Endometrial microvascular endothelial cells (primary cell): ENCODE measurements around the gene EHMT1. TPM values are rescaled to one million over a fixed set of nuclear protein-coding genes. Genes with fewer than 3 reads are reported as not detected.
"Not testable (repeated sequence)": the region's sequence is repeated elsewhere in the genome, so short reads cannot be mapped to it uniquely, and the experiment has no call there.

Source experiments
- in situ Hi-C: cut with HindIII; loops from 2 replicates; pipeline ENCODE4 v1.10.0; 2017; ENCODE audit warnings: low sequenced_read_pairs, low pct_unique_long_range_greater_than_20kb; ENCODE audit errors: inconsistent ontology term
- total RNA-seq: library from RNA; depleted of rRNA; stranded (reverse); fragments of >200 nt; gene quantifications from one replicate; pipeline ENCODE4 v1.2.3, GENCODE V29; 2015; ENCODE audit errors: inconsistent ontology term

Gene EHMT1
- total RNA-seq, 1 donor from 2014 or later, result 69.0 TPM

DNA sequence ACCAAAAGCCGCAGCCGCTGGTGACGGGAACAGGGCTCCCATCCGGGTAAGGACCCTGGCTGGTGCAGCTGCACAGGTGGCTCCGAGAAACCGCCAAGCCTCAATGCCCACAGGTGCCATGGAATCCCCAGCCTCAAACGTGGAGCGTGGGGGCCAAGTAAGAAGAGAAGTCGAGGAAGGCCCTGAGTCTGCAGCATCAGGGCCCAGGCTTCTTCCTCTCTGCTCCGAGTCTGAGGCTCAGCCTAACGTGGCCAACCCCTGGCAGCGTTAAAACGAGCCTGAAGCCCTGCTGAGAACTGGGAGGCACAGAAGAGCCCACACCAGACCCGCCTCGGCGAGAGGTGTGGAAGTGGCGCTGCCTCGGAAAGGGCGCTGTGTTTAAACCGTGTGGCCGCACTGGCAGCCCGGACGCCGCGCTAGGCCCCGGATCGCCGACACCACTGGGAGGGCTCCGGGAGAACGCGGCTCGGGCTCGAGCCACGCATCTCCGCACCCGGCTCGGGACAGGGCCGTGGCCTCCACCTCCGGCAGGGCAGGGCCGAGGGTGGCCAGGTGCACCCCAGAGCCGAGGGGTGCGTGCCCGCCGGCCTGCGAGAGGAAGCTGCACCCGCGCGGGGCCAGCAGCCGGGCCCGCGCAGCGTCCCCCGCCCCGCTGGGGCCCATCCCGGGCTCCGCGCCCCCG, 29.2 kb upstream of the EHMT1 start:
- in situ Hi-C loops, result no loop called here

DNA sequence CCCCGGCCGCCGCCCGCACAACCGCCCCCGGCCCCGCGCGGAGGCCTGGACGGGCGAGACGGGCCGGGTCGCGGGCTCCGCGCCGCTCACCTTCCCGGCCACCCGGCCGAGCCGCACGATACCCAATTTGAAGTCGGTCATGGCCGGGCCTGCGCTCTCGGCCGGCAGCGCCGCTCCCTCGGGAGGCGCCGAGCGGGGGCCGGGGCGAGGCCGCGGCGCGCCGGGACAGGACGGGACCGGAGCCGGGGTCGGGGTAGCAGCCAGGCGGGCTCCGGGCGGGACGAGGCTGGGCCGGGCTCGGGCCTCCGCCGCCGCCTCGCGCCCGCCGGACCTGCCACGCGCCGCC, 28.7 kb upstream of the EHMT1 start:
- in situ Hi-C loops, result no loop called here

DNA sequence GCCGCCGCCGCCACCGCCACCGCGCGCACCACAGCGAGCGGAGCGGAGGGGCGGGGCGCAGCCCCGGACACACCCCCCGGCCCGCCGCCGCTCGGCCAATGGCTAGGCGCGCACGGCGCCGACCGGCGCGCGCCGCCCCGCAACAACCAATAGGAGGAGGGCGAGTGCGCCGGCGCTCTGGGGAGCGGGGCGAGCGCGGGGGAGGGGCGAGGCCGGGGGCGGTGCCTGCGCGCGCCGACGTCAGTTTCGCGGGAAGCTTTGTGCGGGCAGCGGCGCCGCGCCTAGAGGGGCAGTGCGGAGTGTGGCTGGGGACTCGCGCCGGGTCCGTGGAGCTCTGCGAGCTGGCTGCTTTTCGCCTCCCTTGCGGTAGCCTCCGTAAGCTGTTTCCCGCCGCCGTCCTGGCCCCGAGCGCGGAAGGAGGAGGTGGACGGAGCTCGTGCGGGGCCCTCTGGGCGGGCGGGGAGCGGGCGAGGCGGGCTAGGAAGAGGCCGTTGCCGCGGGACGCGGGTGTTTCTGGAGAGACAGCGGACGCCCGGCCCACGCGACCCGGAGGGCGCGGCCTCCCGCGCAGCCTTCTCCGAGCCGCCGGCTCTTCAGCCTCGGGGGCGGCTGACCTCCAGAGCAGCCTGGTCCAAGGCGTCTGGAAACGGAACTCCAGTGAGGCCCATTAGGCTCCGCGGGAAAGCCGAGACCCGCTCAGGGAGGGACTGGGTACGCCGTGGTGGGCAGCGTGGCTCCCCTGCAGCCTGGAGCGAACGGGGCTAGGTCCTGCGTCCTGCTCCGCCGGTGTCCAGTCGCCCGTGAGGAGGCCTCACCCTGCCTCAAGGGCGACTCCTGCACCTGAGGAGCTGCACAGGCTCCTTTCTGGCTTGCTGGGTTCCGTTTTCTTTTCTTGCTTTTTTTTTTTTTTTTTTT, 28.1 kb upstream of the EHMT1 start, which contains the start of gene ZMYND19:
Gene ZMYND19, minus strand, starts transcription at position 44 of the 915 bp plus-strand sequence. CDS start 249 bp downstream, outside the sequence.
- in situ Hi-C loops, result no loop called here

DNA sequence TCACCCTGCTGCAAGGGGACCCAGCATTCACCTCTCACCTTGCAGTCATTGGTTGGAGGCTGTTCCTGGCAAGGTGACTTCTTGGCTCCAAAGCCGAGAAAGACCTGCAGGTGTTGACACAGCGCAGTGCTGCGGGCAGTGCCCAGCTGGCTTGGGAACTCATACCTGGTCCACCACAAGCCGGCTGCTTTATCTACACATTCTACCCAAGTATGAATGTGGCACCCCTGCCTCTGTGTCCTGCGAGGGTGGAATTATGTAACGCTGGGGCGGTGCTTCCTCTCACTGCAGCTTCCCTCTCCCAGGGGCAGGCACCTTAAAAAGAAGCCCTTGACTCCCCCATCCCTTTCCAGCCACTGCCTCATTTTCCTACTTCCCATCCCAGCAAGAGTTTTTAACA, 26.0 kb upstream of the EHMT1 start:
- in situ Hi-C loops, result no loop called here

DNA sequence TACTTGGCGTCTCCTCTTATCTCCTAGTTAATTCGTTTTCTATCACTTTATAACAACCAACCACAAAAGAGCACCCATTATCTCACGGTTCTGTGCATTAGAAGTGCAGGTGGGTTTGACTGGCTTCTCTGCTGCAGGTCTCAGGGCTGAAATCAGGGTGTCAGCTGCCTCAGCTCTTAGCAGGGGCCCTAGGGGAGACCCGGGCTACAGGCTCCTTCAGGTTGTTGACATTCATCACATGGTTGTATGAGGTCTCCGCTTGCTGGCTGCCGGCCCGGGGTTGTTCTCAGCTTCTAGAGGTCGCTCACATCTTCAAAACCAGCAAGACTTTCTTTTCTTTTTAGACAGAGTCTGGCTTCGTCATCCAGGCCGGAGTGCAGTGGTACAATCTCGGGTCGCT, 25.6 kb upstream of the EHMT1 start:
- in situ Hi-C loops, result no loop called here

DNA sequence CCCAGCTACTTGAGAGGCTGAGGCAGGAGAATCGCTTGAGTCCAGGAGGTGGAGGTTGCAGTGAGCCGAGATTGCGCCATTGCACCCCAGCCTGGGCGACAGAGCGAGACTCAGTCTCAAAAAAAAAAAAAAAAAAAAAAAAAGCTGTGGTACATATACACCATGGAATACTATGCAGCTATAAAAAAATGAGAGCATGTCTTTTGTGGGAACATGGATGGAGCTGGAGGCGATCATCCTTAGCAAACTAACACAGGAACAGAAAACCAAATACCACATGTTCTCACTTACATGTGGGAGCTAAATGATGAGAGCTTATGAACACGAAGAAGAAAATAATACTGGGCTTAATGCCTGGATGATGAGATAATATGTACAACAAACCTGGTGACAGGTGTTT, 22.2 kb upstream of the EHMT1 start:
- in situ Hi-C loops, result not testable (repeated sequence)

DNA sequence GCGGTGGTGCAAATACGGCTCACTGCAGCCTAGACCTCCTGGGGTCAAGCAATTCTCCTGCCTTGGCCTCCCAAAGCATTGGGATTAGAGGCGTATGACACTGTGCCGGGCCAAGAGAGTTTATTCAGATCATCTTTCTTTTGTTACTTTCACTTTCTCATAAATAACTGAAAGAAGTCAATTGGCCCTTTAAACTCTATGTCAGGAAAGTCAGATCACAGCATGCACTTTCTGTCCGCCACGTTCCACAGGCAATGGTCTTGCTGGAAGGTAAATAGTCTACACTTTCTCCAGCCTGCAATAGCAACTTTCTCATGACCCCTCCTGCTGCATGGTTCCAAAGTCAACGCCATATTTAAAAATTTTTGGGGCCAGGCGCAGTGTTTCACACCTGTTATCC, 19.9 kb upstream of the EHMT1 start:
- in situ Hi-C loops, result no loop called here

DNA sequence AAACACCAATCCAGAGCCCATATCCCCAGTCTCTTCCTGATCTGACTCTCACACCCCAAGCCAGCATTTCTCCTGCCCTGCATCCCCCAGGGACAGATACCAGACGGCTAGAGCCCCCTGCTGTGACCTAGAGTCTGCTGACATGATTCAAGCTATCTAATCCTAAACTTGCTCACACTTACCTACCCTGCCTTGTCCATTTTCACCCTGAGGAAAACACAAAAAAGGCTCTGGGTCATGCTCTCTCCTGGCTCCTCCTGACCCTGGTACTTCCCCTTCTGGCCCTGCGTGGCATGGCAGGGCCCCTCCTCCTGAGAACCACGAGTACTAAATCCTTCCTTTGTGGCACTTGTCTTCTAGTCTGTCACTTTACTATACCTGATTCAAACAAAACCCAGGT, 16.1 kb upstream of the EHMT1 start:
- in situ Hi-C loops, result no loop called here

DNA sequence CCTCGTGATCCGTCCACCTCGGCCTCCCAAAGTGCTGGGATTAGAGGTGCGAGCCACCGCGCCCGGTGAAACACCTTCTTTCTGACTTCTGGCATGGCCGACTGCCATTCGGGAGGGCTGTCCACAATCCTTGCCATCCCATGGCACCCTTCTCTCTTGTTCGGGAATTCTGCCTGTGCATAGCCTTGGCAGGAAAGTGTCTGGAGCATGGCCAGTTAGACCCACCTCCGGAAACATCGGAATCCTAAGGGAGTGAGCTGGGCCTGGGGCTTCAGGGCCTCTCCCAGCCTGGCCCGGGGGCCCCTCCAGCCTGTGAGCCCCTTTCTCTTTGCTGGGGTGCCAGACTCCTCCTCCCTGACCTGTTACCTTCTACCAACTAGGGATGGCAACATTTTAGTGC, 14.9 kb upstream of the EHMT1 start:
- in situ Hi-C loops, result no loop called here

DNA sequence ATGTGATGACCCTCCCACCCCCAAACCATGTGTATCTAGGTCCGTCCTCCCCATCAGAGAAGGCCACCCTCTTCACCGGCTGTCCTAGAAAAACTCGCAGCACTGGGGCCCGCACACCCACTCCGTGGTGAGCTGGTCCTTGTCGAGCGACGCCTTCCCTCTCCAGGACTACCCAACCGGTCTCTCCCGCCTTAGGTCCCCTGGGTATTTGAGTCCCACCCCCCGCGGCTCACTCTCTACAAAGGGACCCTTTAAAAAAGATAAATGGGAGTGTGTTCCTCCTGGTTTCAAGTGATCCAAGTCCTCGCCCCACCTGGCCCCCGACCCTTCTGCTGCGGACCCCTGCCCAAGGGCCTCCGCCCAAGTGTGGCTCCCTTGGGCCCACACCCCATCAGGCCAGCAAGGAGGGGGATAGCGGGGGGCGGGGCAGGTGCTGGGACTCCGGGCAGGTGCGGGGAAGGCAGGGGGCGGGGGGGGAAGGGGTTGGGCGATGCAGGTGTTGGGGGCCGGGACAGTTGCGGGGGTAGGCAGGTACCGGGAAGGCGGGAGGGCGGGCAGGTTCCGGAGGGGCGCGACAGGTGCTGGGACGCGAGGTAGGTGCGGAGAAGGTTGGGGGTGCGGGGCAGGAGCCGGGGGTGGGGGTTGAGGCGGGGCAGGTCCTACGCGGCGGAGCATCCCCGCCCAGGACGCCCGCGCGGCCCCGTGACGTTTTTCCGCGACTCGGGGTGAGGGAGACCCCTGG, 14.3 kb upstream of the EHMT1 start:
- in situ Hi-C loops, result no loop called here

DNA sequence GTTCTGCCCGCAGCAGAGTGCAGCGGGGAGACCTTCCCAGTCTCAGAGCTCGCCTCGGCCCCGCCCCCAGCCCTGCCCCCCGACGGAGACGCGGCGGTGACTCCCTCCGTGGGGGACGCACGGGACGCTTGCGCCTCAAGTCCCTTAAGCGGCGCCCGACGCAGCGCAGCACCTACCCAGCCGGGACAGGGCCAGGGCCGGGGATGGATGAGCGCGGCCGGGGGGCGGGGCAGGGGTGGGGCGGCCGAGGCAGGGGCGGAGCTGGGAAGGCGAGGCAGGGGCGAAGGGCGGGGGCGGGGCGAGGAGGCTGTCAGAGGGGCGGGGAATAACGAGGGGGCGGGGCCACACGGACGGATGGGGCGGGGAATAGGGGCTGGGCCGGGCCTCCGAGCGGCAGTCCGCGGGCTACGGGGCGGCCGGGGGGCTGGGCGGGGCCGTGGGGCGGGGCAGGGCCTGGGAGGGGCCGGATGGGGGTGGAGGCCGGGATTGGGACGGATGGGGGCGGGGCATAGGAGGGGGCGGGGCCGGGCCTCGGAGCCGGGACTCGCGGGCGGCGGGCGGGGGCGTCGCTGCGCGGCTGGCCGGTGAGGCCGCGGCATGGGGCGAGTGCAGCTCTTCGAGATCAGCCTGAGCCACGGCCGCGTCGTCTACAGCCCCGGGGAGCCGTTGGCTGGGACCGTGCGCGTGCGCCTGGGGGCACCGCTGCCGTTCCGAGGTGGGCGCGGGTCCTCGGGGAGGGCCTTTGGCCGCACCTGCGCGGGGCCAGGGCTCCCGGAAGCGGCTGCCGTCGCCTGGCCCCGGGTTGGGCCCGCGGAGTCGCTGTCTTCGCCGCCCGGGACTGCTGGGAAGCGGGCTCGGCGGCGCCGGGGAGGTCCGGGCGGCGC, 13.4 kb upstream of the EHMT1 start, which contains the start of gene ARRDC1:
Gene ARRDC1, plus strand, starts transcription at position 566 of the 884 bp plus-strand sequence. Its CDS starts 32 bp downstream, at position 598.
- in situ Hi-C loops, result no loop called here

DNA sequence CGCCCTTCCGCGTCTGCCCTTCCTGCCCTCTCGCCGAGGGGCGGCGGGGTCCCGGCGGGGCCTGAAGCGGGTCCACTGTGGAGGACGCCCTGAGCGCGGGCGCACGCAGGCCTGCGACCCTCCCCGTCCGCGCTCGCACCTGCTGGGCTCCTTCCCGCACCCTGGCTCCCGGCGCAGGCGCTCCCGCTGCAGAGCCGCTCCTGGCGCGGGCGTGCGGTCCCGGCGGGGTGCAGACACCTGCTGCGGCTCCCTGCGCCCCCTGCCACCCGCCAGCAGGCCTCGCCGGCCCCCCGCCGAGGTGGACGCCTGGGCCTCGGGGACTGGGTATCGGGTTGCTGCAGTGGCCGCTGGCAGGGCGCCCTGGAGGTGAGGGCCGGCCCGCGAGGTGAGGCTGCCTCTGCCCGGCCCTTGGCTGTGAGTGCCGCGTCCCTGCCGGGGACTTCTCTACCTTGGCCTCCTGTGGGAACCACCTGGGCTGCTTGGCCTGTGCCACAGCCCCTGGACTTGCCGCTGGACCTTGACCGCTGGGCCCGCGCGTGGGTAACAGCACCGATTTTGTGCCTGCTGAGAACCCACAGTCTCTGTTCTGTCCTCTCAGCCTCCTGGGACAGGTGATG, 12.7 kb upstream of the EHMT1 start:
- in situ Hi-C loops, result no loop called here

DNA sequence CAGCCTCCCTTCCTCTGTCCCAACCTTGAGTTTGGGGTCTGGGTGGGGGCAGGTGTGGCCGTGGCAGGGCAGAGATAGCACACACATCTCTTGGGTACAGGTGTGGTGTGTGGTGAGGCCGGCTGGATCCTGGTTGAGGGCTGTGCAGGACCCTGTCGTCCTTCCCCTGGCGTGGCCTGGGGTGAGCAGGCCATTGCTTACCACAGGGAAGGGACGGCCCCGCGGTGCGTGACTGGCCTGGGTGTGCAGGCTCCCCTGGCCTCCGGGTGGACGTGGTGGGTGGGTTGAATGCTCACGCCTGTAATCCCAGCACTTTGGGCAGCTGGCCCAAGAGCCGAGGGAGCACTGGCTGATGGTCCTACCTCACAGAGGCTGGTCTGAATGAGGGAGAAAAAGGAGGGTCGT, 12.1 kb upstream of the EHMT1 start:
- in situ Hi-C loops, result no loop called here

DNA sequence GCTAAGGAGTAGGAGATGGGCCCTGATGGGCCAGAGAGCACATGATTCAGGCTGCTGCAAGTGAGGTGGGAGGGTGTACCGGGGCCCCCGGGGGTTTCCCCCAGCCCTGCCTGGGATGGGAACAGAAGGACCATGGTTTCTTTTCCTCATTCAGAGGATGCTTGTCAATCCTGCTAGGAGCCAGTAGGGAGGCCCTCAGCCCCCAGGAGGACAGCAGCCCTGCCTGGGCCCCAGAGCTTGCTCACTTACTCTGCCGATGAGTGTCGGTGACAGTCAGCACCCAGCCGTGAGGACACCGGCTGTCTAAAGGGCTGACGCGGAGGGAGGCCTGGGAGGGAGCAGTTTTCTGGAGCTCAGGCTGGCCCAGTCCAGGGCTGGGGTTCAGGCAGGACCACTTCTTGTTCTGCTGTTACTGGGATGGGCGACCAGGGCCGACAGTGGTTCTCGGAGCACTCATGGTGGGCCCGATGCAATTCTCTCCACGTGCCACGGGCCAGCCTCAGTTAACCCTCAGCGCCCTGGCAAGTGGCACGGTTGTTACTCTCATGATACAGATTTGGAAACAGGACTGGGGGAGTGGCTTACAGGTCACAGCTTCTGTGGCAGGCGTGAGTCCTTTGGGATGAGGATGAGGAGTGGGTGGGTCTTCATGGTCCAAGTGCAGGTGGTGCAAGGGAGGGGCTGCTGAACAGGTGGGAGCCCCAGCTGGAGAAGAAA, 11.5 kb upstream of the EHMT1 start:
- in situ Hi-C loops, result no loop called here

DNA sequence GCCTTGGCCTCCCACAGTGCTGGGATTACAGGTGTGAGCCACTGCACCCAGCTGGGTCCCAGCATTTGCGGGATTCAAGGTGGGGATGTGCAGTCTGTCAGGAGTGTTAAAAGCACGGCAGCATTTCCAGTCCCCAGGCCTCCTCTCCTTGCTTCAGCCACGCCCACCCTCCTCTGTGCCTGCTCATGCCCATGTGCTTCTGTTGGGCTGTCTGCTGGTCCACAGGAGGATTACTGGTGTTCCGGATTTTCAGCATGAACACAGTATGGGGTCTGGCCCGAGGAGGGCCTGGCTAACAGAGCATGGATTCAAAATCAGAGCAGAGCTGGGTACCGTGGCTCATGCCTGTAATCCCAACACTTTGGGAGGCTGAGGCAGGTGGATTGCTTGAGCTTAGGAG, 7.9 kb upstream of the EHMT1 start:
- in situ Hi-C loops, result no loop called here

DNA sequence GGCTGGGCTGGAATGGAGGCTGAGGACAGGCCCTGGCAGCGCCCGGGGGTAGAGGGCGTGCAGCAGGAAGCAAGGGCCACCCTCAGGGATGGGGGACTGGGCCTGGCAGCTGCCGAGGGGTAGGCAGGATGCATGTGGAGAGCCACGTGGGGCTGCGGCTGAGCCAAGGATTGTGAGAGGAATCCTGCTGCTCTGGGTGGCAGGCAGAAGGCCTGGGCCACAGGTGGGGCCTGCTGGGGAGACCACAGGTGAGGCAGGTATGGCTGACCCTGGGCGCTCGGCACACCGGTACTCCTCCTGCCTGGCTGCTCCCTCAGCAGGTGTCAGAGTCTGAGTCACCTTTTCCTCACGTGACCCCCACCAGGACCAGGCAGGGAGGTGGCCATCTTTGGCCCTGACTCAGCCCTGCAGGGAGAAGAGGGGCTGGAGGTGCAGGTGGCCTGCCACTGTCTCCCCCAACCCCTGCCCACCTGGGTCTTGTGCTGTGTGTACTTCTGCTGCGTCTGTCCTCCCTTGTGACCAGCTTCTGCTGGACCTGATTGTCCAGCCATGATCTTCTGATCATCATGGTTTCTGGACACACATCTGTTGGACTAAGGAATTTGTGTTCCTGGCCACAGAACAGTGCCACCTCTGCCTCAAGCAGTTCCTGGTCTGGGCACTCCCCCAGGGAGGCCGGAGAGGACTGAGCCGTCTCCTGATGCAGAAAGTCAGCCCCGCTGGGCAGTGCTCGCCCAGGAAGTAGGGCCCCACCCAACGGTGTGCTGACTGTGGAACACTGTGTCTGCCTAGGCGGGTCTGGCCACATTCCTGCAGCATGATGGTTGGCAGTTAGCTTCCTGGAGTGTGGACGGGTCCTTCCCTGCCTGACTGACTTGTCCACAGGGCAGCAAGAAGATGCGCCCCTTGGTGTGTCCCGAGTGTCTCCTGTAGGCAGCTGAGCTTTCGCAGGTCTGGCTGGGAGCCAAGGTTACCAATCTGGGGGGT, 6.9 kb upstream of the EHMT1 start:
- in situ Hi-C loops, result no loop called here
